ENCODE measurements around the gene STING1.

The STING1 gene

GRCh38 chr5:139438707-139439012 is 43.9 kb downstream of the STING1 start:
- no peak for DNase-seq

DNA sequence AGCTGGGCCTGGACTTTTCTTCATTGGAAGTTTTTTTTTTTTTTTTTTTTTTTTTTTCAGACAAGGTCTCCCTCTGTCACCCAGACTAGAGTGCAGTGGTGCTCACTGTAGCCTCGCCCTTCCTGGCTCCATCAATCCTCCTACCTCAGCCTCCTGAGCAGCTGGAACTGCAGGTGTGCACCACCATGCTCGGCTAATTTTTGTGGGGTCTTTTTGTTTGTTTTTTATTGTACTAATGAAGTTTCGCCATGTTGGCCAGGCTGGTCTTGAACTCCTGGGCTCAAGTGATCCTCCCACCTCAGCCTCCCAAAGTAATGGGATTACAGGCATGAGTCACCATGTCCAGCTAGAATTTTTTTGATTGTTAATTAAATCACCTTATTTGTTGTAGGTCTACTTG is 46.9 kb downstream of the STING1 start:
- no peak for DNase-seq

DNA sequence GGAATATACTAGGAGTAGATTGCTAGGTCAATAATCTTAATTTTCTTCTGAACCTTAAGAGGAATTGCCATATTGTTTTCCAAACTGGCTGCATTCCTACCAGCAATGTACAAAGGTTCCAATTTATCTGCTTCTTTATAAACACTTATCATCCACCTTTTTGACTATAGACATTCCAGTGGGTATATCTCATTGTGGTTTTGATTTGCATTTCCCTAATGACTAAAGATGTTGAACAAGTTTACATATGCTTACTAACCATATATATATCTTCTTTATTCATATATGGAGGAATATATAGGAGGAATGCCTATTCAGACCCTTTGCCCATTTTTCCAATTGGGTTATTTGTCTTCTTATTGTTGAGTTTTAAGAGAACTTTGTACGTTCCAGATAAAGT is 50.9 kb downstream of the STING1 start:
- DNase-seq, result no peak

DNA sequence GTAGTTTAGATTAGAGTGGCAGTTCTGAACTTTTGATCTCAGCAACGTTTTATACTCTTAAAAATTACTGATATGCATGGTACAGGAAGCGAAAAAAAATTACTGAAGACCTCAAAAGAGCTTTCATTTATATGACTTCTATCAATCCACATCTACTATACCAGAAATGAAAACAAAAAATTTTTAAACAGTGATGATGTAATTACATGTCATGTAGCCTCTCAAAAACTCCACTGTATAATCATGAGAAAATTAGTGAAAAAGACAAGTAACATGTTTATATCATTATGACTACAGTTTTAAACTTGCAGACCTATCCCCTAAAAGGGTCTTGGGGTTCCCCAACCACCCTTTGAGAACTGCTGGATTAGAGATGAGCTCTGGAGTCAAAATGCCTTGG is 52.5 kb downstream of the STING1 start:
- DNase-seq, result no peak

GRCh38 chr5:139426203-139426885 is 56.2 kb downstream of the STING1 start:
- no peak for DNase-seq

Measured in AML-193 (cell line).